Right lobe of liver (tissue), 4 donors: ENCODE results near the gene ANKRD29.

Experiments used
- CTCF ChIP-seq, 4 donors: fragments of 200-600 bp in 3 of 4; fragments of 450-650 bp in 1 of 4; IDR thresholded peaks; one replicate each; pipeline versions ENCODE4 v1.5.1 to v1.8.0; 2016 to 2022; ENCODE audit warnings: antibody characterized with exemption in 4 of 4, mild to moderate bottlenecking in 2 of 4
- POLR2A ChIP-seq: fragments of 450-650 bp; IDR thresholded peaks from one replicate; pipeline ENCODE4 v1.6.1; 2017; ENCODE audit warnings: antibody characterized with exemption, mild to moderate bottlenecking
- donor health status: DM: no; HTN: no; CAD: no.
- donor health status: DM: no; HTN: no; CAD: no.
- donor health status: DM: no; HTN: yes; CAD: no.

DNA sequence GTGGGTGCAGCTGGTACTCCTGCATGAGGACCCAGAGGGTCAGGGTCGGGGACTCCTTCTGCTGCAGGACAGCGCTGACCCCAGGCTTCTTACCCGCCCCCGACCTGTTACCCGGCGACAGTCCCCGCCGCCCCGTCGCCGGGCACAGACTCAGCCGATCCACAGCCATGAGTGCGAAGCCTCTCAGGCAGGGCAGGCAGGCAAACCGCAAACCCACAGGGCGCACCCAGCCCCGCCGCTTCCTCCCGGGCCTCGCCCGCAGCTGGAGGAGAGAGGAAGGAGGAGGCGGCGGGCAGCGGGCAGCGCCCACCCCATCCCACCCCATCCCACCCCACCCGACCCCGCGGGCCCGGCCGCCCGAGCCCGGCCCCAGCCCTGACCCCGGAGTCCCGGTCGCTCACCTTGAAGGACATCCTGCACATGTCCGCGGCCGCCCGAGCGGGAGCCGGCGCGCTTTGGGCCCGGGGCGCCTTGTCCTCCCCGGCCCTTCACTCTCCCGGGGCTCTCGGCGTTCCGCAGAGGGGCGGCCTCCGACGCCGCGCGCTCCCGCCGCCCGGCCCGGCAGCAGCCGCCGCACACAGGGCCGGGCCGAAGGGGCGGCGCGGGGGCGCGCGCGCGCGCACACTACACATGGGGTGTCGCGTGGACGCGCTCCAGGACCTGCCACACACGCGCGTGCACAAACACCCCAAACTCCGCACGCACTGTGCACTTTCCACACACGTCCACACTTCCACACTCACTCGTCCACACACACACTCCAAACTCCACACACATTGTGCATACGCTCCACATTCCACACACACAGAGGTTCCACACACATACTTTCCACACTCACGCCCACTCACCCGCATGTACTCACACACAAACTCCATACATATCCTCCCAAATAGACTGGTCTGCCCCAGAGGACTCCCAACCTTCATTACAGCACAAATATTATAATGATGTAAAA lies at the start of gene ANKRD29:
- TF ChIP-seq POLR2A = no peak
- TF ChIP-seq CTCF (IDR thresholded peaks at IDR 0.05) = no peak
